HepG2 (cell line): ENCODE measurements around the gene KMT5C. TPM values are rescaled to one million over a fixed set of nuclear protein-coding genes. Genes with fewer than 3 reads are reported as not detected.

Source experiments
- ATAC-seq: fragments of 200-7000 bp; cut with Tn5 transposase; 3 replicates; pipeline ENCODE4 v1.9.1; 2020; ENCODE audit warnings: mild to moderate bottlenecking, moderate library complexity
- BruUV-seq: library from RNA; stranded (reverse); fragments of 400-500 nt; replicated peaks from 2 replicates; lab custom pipeline; 2021; lab: Mats Ljungman, UMichigan
- CTCF ChIA-PET: fragments of 300-600 bp; formaldehyde crosslinking; extraction: SDS; loops from one replicate; lab custom pipeline; 2021; ENCODE audit warnings: low total read pairs, inconsistent platforms, low intra/inter-chr PET ratio; lab: Yijun Ruan, JAX
- POLR2A ChIA-PET: fragments of 350-600 bp; sonication (Branson Sonifier 250); formaldehyde crosslinking; loops from one replicate; lab custom pipeline; 2020; ENCODE audit warnings: antibody characterized with exemption, inconsistent platforms; lab: Yijun Ruan, JAX
- DNase-seq: peaks from one replicate; pipeline ENCODE4 v3.0.0-alpha.2; 2015; ENCODE audit warnings: low spot score
- FAIRE-seq: peaks from 3 replicates; lab custom pipeline; 2011; peaks lifted over from hg19 to GRCh38; lab: Jason Lieb, UNC
- H2AFZ ChIP-seq: one replicate; pipeline ENCODE4 v1.6.1; 2011; ENCODE audit warnings: low read length, inconsistent platforms
- H3K27ac ChIP-seq: fragments of 300-600 bp; 3 replicates; pipeline ENCODE4 v1.8.0; 2011; ENCODE audit warnings: mixed run types, mild to moderate bottlenecking, mixed read lengths, low read length, inconsistent platforms; ENCODE audit not compliant: insufficient read depth; ENCODE audit errors: extremely low read length
- H3K27me3 ChIP-seq, 2 experiments: fragments of 200-600 bp in 1 of 2; 2 replicates in 1 of 2; 3 replicates in 1 of 2; pipeline versions ENCODE4 v1.6.0 to v1.8.0; 2011; ENCODE audit warnings: low read length in 2 of 2, mild to moderate bottlenecking in 2 of 2, moderate library complexity in 2 of 2, inconsistent platforms in 1 of 2; ENCODE audit not compliant: insufficient read depth in 2 of 2, control insufficient read depth in 1 of 2
- H3K36me3 ChIP-seq, 2 experiments: fragments of 200-600 bp in 1 of 2; replicated peaks in 1 of 2; 2 replicates in 1 of 2; 3 replicates in 1 of 2; pipeline versions ENCODE4 v1.5.1 to v1.8.0; 2011; ENCODE audit warnings: low read length in 2 of 2, inconsistent platforms in 1 of 2; ENCODE audit not compliant: insufficient read depth in 2 of 2, control insufficient read depth in 1 of 2
- H3K4me1 ChIP-seq: 2 replicates; pipeline ENCODE4 v1.5.1; 2012; ENCODE audit warnings: low read length, inconsistent platforms; ENCODE audit not compliant: insufficient read depth
- H3K4me2 ChIP-seq: 2 replicates; pipeline ENCODE4 v1.6.0; 2011; ENCODE audit warnings: low read depth, low read length, inconsistent platforms
- H3K4me3 ChIP-seq, 3 experiments: fragments of 200-600 bp in 1 of 3; sonication (generic), shearing (Covaris generic) in 1 of 3; replicated peaks in 1 of 3; 2 replicates each; pipeline ENCODE4 v1.5.1; 2011 to 2016; ENCODE audit warnings: low read length in 3 of 3, inconsistent platforms in 2 of 3, low read depth in 2 of 3, mild to moderate bottlenecking in 2 of 3, control low read depth in 1 of 3, mixed read lengths in 1 of 3; ENCODE audit not compliant: insufficient read depth in 1 of 3
- H3K79me2 ChIP-seq: one replicate; pipeline ENCODE4 v1.6.1; 2011; ENCODE audit warnings: low read length, inconsistent platforms; ENCODE audit not compliant: insufficient read depth
- H3K9ac ChIP-seq: 2 replicates; pipeline ENCODE4 v1.6.0; 2011; ENCODE audit warnings: mild to moderate bottlenecking, low read depth, low read length, inconsistent platforms; ENCODE audit not compliant: insufficient read depth
- H3K9me3 ChIP-seq: 2 replicates; pipeline ENCODE4 v1.5.1; 2012; ENCODE audit warnings: mild to moderate bottlenecking, low read length
- H4K20me1 ChIP-seq: 2 replicates; pipeline ENCODE4 v1.6.0; 2011; ENCODE audit warnings: inconsistent platforms, mild to moderate bottlenecking, low read length, moderate library complexity; ENCODE audit not compliant: insufficient read depth
- AGO2 ChIP-seq: fragments of 200-400 bp; formaldehyde crosslinking; optimal IDR thresholded peaks from 2 replicates; pipeline ENCODE3; 2017; ENCODE audit warnings: mild to moderate bottlenecking, low read depth, low read length, moderate library complexity
- BRCA1 ChIP-seq: sonication (generic); formaldehyde crosslinking; IDR thresholded peaks from 2 replicates; pipeline ENCODE4 v1.4.0; 2020; ENCODE audit warnings: missing genetic modification reagents
- ELF4 ChIP-seq: sonication (generic); formaldehyde crosslinking; IDR thresholded peaks from 2 replicates; pipeline ENCODE4 v1.5.0; 2020; ENCODE audit warnings: missing genetic modification reagents, mild to moderate bottlenecking, moderate library complexity, borderline replicate concordance
- NR3C1 ChIP-seq: sonication (generic); formaldehyde crosslinking; IDR thresholded peaks from 2 replicates; pipeline ENCODE4 v1.4.0; 2020; ENCODE audit warnings: missing genetic modification reagents
- NRL ChIP-seq: sonication (generic); formaldehyde crosslinking; IDR thresholded peaks from 2 replicates; pipeline ENCODE4 v1.5.0; 2020; ENCODE audit warnings: missing genetic modification reagents, mild to moderate bottlenecking, moderate library complexity, borderline replicate concordance
- POLR2A ChIP-seq, 2 experiments: IDR thresholded peaks; 2 replicates each; pipeline ENCODE4 v1.6.1; 2011; ENCODE audit warnings: low read depth in 2 of 2, low read length in 2 of 2, mild to moderate bottlenecking in 1 of 2, moderate library complexity in 1 of 2; ENCODE audit not compliant: insufficient read depth in 1 of 2
- POLR2AphosphoS5 ChIP-seq: IDR thresholded peaks from 2 replicates; pipeline ENCODE4 v1.6.1; 2012; ENCODE audit warnings: low read depth, low read length
- POLR2G ChIP-seq: fragments of 200-400 bp; formaldehyde crosslinking; IDR thresholded peaks from 2 replicates; pipeline ENCODE4 v1.6.1; 2018; ENCODE audit warnings: mild to moderate bottlenecking, low read depth, low read length, moderate library complexity
- TP53 ChIP-seq: sonication (generic); formaldehyde crosslinking; conservative IDR thresholded peaks from 2 replicates; pipeline ENCODE4 v1.4.0; 2020; ENCODE audit warnings: missing genetic modification reagents
- ZMYM3 ChIP-seq: sonication (generic); formaldehyde crosslinking; IDR thresholded peaks from 2 replicates; pipeline ENCODE4 v1.5.1; 2020; ENCODE audit warnings: mild to moderate bottlenecking, missing genetic modification reagents
- ZNF557 ChIP-seq: sonication (generic); formaldehyde crosslinking; IDR thresholded peaks from 2 replicates; pipeline ENCODE4 v1.4.0; 2020; ENCODE audit warnings: missing genetic modification reagents
- ZNF562 ChIP-seq: sonication (generic); formaldehyde crosslinking; IDR thresholded peaks from 2 replicates; pipeline ENCODE4 v1.8.0; 2022; ENCODE audit warnings: missing genetic modification reagents, borderline replicate concordance
- ZNF761 ChIP-seq: sonication (generic); formaldehyde crosslinking; conservative IDR thresholded peaks from 2 replicates; pipeline ENCODE4 v1.4.0; 2020; ENCODE audit warnings: mild to moderate bottlenecking, missing genetic modification reagents
- ZNF768 ChIP-seq: sonication (generic); formaldehyde crosslinking; IDR thresholded peaks from 2 replicates; pipeline ENCODE4 v1.4.0; 2020; ENCODE audit warnings: missing genetic modification reagents
- WGBS: methylation state at CpG from one replicate; pipeline ENCODE4 v1.1.6; 2017; ENCODE audit warnings: low lambda C conversion rate; 5-methylcytosine and 5-hydroxymethylcytosine counted together
- in situ Hi-C: cut with HindIII; loops from 2 replicates; pipeline ENCODE4 v1.10.0; 2017; ENCODE audit warnings: low pct_unique_long_range_greater_than_20kb; ENCODE audit not compliant: extremely low pct_ligation_motif_present
- intact Hi-C: fragments of 100-400 bp; cut with micrococcal nuclease; formaldehyde crosslinking; loops from one replicate; pipeline ENCODE4 v1.10.0; 2022; ENCODE audit not compliant: unreplicated experiment
- polyA plus RNA-seq, 8 experiments: library from polyadenylated mRNA; depleted of rRNA in 3 of 8; stranded (reverse) in 7 of 8; unstranded in 1 of 8; fragments of >200 nt; fragmentation: Illumina TruSeq in 4 of 8; extraction: Trizol in 4 of 8; gene quantifications; 2 replicates each; pipeline versions ENCODE4 v1.2.1 to v1.2.3, GENCODE V29; 2011 to 2016; ENCODE audit warnings: low read depth in 4 of 8, missing spikeins in 1 of 8, mixed read lengths in 1 of 8; ENCODE audit not compliant: insufficient read depth in 1 of 8
- total RNA-seq, 5 experiments: library from RNA; depleted of rRNA; stranded (reverse); fragments of >200 nt; fragmentation: Illumina TruSeq; extraction: Trizol; gene quantifications; 2 replicates each; pipeline ENCODE4 v1.2.3, GENCODE V29; 2016; ENCODE audit warnings: low read depth in 1 of 5

The KMT5C gene
- total and polyA plus RNA-seq, 2 of the 13 experiments (the other 11 are each of a cell fraction or from before 2014, with no cell fraction given), result 5.5 to 9.0 TPM

DNA sequence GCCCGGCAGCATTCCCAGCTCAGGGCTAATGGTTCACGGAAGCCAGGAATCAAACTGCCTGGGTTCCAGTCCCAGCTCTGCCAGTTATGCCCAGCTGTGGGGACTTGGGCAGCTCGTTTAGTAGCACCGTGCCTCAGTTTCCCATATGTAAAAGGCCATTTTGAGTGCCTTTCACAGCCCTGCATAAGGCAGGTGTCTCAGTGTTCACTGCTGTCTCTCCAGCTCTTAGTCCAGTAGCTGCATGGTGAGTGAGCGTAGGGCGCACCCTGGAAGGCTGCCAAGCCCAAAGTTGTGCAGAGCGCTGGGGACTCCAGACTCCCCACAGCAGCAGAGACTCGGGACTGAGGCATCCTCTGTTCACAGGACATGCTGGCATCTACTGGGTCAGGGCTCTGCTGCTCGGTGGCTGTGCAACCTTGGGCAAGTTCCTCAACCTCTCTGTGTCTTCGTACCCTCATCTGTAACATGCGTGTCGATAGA is 51.6 kb downstream of the KMT5C start:
- no peak overlapping the region for H3K4me3 ChIP-seq
- ChIA-PET POLR2A (interaction anchor here (1.3 to 9.7 kb wide), 3 partner anchors 15 to 52 kb away, joined by 3 to 62 read pairs (median 3); partner anchors contain the start of gene UBE2S), CTCF (no interaction called here)
- 97% methylated on average over 6 of the region's 12 CpGs for WGBS
- no peak for FAIRE-seq
- TF ChIP-seq POLR2AphosphoS5 (peak; percentile 22; the same call in 1 of the 2 replicates), BRCA1 (CRISPR knock-in tag) (no peak), ZNF768 (CRISPR knock-in tag) (peak; percentile 98), ZNF557 (CRISPR knock-in tag) (no peak), AGO2 (peak; percentile 77), POLR2G (0 out of 2 replicates have a peak, but pooled peaks have one; percentile 36), POLR2A (IDR thresholded peaks at IDR 0.05; ENCODE audit: insufficient read depth in 1 of 2, low read depth in 2 of 2, low read length in 2 of 2) (peak in 1 of 2 experiments; percentile 36; a peak in 2 of 4 replicates), NRL (CRISPR knock-in tag) (0 out of 2 replicates have a peak, but pooled peaks have one; percentile 26), ZNF562 (CRISPR knock-in tag) (no peak), TP53 (CRISPR knock-in tag) (no peak), ZNF761 (CRISPR knock-in tag) (no peak), ZMYM3 (CRISPR knock-in tag) (peak; percentile 67; the same call in 1 of the 2 replicates), NR3C1 (CRISPR knock-in tag) (no peak), ELF4 (CRISPR knock-in tag) (no peak)
- no peaks in the 10 kb centered on the region for H3K9me3 ChIP-seq
- H3K36me3 ChIP-seq, result peaks cover 16 to 35% of the 10 kb centered on the region in 2 experiments
- peaks cover 22% of the 10 kb centered on the region for H3K79me2 ChIP-seq
- in situ Hi-C loops, result no loop called here
- no peak overlapping the region for H3K4me2 ChIP-seq
- intact Hi-C loops, result no loop called here
- no TSS peak for BruUV-seq
- no peak overlapping the region for H2AFZ ChIP-seq
- no peak overlapping the region for H3K27ac ChIP-seq
- peaks cover 55% of the 10 kb centered on the region for H3K4me1 ChIP-seq
- ATAC-seq, result no peak
- no peak overlapping the region for H3K9ac ChIP-seq
- no peak for DNase-seq
- H4K20me1 ChIP-seq, result peaks cover 44% of the 10 kb centered on the region
- no peaks in the 10 kb centered on the region; a peak in 1 of 5 replicates for H3K27me3 ChIP-seq
